Testis (tissue), 3 donors: ENCODE results near the gene HRH3. TPM values are rescaled to one million over a fixed set of nuclear protein-coding genes. Genes with fewer than 3 reads are reported as not detected.

Source experiments
- DNase-seq: peaks from one replicate; pipeline ENCODE4 v3.0.0-alpha.2; 2019
- H3K27ac ChIP-seq, 2 donors: fragments of 200-600 bp; sonication (generic); one replicate each; pipeline ENCODE4 v1.5.1; 2019
- H3K27me3 ChIP-seq: fragments of 200-600 bp; sonication (generic); one replicate; pipeline ENCODE4 v1.5.1; 2019
- H3K36me3 ChIP-seq: fragments of 200-600 bp; sonication (generic); one replicate; pipeline ENCODE4 v1.5.1; 2017; ENCODE audit warnings: low read depth; ENCODE audit errors: missing control alignments
- H3K4me1 ChIP-seq: fragments of 200-600 bp; sonication (generic); one replicate; pipeline ENCODE4 v1.5.1; 2019
- H3K4me3 ChIP-seq, 2 donors: fragments of 200-600 bp; sonication (generic); one replicate each; pipeline ENCODE4 v1.5.1; 2017 to 2019
- H3K9me3 ChIP-seq: fragments of 200-600 bp; sonication (generic); one replicate; pipeline ENCODE4 v1.5.1; 2017
- POLR2A ChIP-seq: fragments of 450-650 bp; IDR thresholded peaks from one replicate; pipeline ENCODE4 v1.6.1; 2017; ENCODE audit warnings: antibody characterized with exemption, mild to moderate bottlenecking, moderate library complexity
- WGBS, 2 donors: methylation state at CpG; one replicate each; pipeline ENCODE4 v1.1.5; 2018; 5-methylcytosine and 5-hydroxymethylcytosine counted together
- intact Hi-C: fragments of 100-400 bp; cut with DNase I; formaldehyde crosslinking; loops from one replicate; pipeline ENCODE4 v1.15.1; 2023; ENCODE audit warnings: low total_unique reads
- polyA plus RNA-seq: library from polyadenylated mRNA; stranded (reverse); fragments of 350-450 nt; fragmentation: Illumina TruSeq; extraction: RNeasy Lipid Tissue Mini Kit (QIAGEN cat#74804); gene quantifications from one replicate; pipeline ENCODE4 v1.2.3, GENCODE V29; 2014; ENCODE audit warnings: low read depth, low replicate concordance; ENCODE audit not compliant: insufficient read depth
- total RNA-seq, 2 donors: library from RNA; depleted of rRNA; stranded (reverse); fragments of >200 nt; gene quantifications; one replicate each; pipeline ENCODE4 v1.2.3, GENCODE V29; 2016
- TF ChIP-seq, protein P1 (sequence below), 3 experiments: fragments of 450-650 bp in 2 of 3; fragments of 200-600 bp in 1 of 3; sonication (generic) in 1 of 3; IDR thresholded peaks; one replicate each; pipeline ENCODE4 v1.5.1; 2016 to 2019; ENCODE audit warnings: antibody characterized with exemption in 3 of 3, mild to moderate bottlenecking in 2 of 3, moderate library complexity in 1 of 3

Gene HRH3
- total and polyA plus RNA-seq, 3 donors from 2014 or later, result 0.67 to 2.5 (median 1.1) TPM

DNA sequence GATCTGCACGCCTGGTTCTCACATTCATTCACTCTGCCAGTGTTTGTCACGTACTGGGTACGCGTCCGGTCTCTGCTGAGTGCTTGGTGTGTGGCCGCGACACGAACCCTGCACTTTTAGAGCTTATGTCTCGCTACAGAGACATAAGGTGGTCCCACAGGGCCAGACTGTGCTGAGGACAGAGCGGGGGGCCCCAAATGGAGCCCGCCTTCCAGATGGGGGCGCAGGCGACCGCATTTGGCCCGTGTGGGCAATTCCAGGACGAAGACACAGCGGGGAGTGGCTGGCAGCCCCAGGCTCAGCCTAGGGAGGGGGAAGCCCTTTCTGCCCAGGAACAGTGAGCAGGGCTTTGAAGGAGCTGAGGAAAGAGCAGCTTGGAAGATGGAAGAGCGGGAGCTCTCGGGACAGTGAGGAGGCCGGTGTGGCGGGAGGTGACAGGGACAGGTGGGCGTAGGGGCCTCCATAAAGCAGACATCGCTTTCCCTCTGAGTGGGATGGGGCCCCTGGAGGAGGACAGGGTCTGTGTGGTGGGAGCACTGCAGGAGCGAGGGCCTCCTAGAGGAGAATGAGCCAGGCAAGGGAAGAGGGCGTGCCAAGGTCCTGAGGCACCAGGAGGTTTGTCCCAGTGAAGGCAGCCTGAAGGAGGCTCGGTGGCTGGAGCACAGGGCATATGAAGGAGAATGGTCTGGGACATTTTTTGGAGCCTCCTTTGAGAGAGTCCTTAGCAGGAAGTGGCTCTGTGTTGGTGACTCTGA is 45.0 kb downstream of the HRH3 start:
- WGBS, 2 donors, result 88 to 94% methylated on average over 25 to 26 of the region's 26 CpGs
- Histone ChIP-seq H3K27ac (no peak overlapping the region), H3K4me3 (no peak overlapping the region), H3K27me3 (no peaks in the 10 kb centered on the region), H3K36me3 (no peaks in the 10 kb centered on the region), H3K9me3 (no peaks in the 10 kb centered on the region), H3K4me1 (no peaks in the 10 kb centered on the region)
- TF ChIP-seq, protein P1, sequence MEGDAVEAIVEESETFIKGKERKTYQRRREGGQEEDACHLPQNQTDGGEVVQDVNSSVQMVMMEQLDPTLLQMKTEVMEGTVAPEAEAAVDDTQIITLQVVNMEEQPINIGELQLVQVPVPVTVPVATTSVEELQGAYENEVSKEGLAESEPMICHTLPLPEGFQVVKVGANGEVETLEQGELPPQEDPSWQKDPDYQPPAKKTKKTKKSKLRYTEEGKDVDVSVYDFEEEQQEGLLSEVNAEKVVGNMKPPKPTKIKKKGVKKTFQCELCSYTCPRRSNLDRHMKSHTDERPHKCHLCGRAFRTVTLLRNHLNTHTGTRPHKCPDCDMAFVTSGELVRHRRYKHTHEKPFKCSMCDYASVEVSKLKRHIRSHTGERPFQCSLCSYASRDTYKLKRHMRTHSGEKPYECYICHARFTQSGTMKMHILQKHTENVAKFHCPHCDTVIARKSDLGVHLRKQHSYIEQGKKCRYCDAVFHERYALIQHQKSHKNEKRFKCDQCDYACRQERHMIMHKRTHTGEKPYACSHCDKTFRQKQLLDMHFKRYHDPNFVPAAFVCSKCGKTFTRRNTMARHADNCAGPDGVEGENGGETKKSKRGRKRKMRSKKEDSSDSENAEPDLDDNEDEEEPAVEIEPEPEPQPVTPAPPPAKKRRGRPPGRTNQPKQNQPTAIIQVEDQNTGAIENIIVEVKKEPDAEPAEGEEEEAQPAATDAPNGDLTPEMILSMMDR (IDR thresholded peaks at IDR 0.05), result no peak
- TF ChIP-seq POLR2A, result no peak
- intact Hi-C loops, result no loop called here
- no peak for DNase-seq

GRCh38 chr20:62174021-62174804 is 45.9 kb downstream of the HRH3 start:
- no peaks in the 10 kb centered on the region for H3K36me3 ChIP-seq
- no peaks in the 10 kb centered on the region for H3K27me3 ChIP-seq
- no peaks in the 10 kb centered on the region for H3K9me3 ChIP-seq
- TF ChIP-seq POLR2A, result no peak
- TF ChIP-seq, protein P1 (IDR thresholded peaks at IDR 0.05), result no peak
- 92 to 93% methylated on average over 28 of the region's 28 CpGs for WGBS, 2 donors
- H3K27ac ChIP-seq, result no peak overlapping the region
- DNase-seq, result no peak
- intact Hi-C loops, result no loop called here
- H3K4me3 ChIP-seq, result no peak overlapping the region
- H3K4me1 ChIP-seq, result no peaks in the 10 kb centered on the region

DNA sequence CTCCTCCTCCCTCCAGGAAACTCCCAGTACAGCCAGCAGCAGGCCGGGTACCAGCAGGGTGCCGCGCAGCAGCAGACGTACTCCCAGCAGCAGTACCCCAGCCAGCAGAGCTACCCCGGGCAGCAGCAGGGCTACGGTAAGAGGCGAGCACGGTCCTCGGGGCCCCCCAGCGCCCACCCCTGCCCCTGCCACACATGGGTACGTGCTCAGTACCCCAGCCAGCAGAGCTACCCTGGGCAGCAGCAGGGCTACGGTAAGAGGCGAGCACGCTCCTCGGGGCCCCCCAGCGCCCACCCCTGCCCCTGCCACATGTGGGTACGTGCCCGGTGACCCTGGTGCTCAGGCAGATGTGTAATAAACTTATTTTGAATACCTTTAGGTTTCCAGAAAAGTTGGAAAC is 47.4 kb downstream of the HRH3 start:
- H3K4me3 ChIP-seq, result no peak overlapping the region
- no peak overlapping the region for H3K27ac ChIP-seq
- DNase-seq, result no peak
- 95% methylated on average over 11 to 18 of the region's 18 CpGs for WGBS, 2 donors
- H3K9me3 ChIP-seq, result no peaks in the 10 kb centered on the region
- no peaks in the 10 kb centered on the region for H3K36me3 ChIP-seq
- H3K27me3 ChIP-seq, result no peaks in the 10 kb centered on the region
- no peaks in the 10 kb centered on the region for H3K4me1 ChIP-seq
- intact Hi-C loops, result no loop called here
- no peak for TF ChIP-seq POLR2A
- TF ChIP-seq, protein P1 (IDR thresholded peaks at IDR 0.05), result no peak

- TF ChIP-seq, protein P1 (IDR thresholded peaks at IDR 0.05), result no peak
- TF ChIP-seq POLR2A, result no peak
These were observed 48.8 kb downstream of the HRH3 start for GRCh38 chr20:62171245-62171644.

More at GRCh38 chr20:62171245-62171644, 48.8 kb downstream of the HRH3 start:
- Histone ChIP-seq H3K4me1 (no peaks in the 10 kb centered on the region), H3K27me3 (no peaks in the 10 kb centered on the region), H3K36me3 (no peaks in the 10 kb centered on the region), H3K9me3 (no peaks in the 10 kb centered on the region), H3K27ac (no peak overlapping the region), H3K4me3 (no peak overlapping the region)
- DNase-seq, result no peak
- intact Hi-C loops, result no loop called here
- WGBS, 2 donors, result 77 to 97% methylated on average over 8 of the region's 8 CpGs
